Measurements from ENCODE around the gene STAT5A.

STAT5A gene

DNA sequence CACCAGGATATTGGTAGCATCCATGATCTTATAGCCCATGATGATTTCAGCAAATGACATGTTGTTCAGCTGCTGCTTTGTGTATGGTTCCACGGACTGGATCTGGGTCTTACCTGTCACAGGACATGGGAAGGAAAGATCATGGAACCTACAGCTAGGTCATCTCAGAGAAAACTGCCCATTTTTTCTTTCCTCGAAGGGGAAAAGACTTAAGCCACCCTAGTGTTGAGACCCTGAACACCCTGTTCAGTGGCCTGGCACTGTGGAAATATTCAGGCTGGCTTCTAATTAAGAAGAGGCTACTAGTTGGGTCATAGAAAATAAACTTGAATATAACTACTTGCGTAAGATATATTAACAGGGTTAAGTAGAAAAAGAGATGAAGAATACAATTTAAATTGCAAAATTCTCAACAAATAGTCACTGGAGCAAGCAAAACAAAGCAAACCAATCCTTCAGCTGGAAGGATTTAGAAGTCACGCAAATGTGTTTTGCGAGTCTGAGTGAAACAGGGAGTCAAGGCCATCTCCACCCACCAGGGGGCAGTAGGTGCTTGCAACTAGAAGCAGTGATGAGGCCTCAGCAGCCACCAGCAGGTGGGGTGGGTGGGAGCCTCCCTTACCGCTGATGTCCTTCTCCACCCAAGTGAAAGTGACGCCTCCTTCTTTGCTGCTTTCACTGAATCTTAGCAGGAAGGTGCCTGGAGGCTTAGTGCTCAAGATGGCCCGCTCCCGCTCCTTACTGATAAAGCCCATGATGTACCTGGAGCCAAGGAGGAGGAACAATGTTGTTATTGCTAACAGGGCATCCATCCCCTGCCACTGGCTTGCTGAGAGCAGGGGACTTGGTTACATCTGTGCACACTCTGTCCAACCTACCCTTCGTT, 34.3 kb downstream of the STAT5A start:
- in situ Hi-C loops (cut with HindIII; ENCODE audit: low sequenced_read_pairs) = no loop called here

- in situ Hi-C loops (cut with HindIII; ENCODE audit: low sequenced_read_pairs) = no loop called here
Observed at GRCh38 chr17:42323268-42323773, 35.0 kb downstream of the STAT5A start.

DNA sequence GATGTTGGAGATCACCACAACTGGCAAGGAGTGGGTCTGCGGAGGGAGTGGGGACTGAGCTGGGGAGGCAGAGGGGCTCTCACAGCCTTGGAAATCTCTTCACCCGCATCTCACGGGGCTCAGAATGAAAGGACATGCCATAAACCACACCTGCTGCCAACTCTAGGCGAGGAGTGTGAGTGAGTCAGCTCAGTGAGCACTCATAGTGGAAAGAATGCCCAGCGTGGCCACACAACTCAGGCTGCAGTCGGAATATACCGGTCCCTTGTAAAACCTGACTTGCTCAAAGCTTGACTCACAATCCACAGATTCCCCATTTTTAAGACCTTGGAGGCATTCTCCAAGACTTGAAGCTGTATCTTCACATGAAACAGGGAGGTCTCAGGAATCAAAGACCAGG, 36.7 kb downstream of the STAT5A start:
- in situ Hi-C loops (cut with HindIII; ENCODE audit: low sequenced_read_pairs) = no loop called here

DNA sequence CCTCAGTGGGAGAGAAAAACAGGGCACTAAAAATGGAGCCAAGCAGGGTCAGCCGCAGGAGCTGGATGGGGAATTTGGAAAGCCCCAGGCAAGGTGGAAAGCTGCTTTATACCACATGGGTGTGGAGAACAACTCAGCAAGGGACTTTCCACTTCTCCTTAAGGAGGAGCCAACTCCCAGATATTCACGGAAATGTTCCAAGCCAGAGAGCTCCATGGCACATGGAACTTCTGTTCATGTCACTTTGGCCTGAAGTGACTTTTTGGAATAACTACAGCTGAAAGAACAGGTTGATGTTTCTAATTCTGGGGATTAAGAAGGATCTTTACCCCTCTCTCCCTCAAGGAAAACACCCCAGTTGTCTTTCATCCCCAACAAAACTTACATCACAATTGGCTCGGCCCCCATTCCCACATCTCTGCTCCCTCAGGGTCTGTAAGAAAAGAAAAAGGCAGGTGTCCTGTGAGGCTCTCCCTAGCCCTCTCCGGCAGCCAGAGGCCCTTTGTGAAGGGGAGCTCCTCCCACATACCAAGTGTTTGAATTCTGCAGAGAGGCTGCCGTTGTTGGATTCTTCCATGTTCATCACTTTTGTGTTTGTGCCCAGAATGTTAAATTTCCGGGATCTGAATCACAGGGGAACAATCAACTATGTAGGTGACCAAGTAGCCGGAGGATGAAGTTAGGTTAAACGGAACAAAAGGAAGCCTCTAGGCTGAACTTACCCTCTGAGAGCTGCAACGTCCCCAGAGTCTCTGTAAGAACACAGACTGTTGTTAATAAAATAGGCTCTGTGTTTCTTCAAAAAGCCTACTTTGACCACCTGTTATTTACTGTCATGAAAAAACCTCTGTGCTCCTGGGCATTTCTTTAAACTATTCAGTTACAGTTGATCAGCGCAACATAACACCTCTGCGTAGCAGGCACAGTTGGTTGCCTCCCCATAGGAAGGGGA, 41.0 kb downstream of the STAT5A start:
- in situ Hi-C loops (cut with HindIII; ENCODE audit: low sequenced_read_pairs) = no loop called here

DNA sequence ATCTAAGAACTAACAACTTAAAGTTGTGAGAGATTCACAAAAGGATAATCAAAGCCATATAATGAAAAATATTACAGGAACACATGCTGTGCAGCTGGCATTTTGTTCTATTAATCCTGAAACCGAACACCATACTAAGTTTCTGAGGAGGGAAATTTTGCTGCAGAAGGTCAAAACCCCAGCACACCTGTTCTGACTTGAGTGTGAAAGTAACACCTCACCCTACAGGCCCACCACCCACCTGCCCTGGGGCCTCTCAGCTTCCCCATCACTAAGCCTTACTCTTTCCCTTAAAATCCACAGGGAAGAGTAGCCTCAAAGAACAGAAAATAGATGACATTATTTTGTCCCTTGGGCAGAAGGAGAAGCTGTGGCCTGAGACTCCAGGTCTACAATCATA, 44.8 kb downstream of the STAT5A start:
- in situ Hi-C loops (cut with HindIII; ENCODE audit: low sequenced_read_pairs) = no loop called here

- in situ Hi-C loops (cut with HindIII; ENCODE audit: low sequenced_read_pairs) = no loop called here
Observed at GRCh38 chr17:42334677-42335076, 46.4 kb downstream of the STAT5A start.

DNA sequence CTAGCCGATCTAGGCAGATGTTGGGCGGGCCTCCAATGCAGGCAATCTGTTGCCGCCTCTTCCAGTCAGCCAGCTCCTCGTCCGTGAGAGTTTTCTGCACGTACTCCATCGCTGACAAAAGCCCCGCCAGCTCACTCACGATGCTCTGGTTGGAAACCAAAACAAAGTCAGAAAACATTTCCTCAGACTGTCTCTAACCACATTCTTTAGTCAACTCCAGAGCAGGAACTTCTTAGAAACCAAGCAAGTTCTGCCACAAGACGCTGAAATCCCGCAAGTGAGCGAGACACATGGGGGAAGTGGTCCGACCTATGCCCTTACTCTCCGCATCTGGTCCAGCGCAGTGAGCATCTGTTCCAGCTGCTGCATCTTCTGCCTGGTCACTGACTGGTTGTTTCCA, 49.1 kb downstream of the STAT5A start:
- in situ Hi-C loops (cut with HindIII; ENCODE audit: low sequenced_read_pairs) = no loop called here

DNA sequence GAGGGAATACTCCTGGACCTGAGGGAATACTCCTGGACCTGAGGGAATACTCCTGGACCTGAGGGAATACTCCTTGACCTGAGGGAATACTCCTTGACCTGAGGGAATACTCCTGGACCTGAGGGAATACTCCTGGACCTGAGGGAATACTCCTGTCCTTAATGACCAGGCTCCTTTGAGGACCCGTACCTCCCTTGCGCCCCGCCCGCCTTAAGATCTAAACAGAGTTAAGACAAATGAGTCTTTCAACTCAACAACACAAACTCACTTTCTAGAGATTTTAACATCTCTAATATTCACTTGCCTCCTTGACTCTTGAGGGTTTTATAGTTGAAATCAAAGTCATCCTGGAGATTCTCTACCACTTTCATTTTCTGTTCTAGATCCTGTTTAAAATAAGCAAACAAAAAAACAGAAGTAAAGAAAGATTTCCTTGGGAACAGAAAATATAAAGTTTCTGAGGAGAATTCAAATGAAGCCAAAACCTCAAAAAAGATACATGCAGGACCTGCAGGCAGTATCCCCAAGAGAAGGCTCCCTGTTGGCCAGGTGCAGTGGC, 50.2 kb downstream of the STAT5A start:
- in situ Hi-C loops (cut with HindIII; ENCODE audit: low sequenced_read_pairs) = no loop called here

GRCh38 chr17:42339221-42339620, 50.9 kb downstream of the STAT5A start:
- in situ Hi-C loops (cut with HindIII; ENCODE audit: low sequenced_read_pairs) = no loop called here

DNA sequence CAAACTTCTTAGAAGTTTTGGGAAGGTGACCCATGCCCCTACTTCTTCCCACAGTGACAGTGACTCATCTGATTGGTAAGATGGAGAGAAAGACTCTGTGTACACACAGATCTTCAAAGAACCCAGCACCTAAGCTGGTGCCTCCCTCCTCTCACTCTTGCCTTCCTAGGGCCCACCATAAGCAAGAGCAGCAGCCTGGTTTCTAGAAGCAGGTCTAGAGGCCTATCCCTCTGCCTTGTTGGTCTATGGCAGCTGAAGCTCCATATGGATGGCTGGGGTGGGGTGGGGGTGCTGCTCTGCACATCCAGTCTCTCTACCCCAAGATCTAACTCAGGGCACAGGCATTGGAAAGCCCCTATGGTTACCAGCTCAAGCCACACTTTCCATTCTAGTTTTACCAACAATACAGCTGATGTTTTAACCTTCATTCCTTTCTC, 52.4 kb downstream of the STAT5A start:
- in situ Hi-C loops (cut with HindIII; ENCODE audit: low sequenced_read_pairs) = no loop called here

GRCh38 chr17:42341568-42341967, 53.3 kb downstream of the STAT5A start:
- in situ Hi-C loops (cut with HindIII; ENCODE audit: low sequenced_read_pairs) = no loop called here

- in situ Hi-C loops (cut with HindIII; ENCODE audit: low sequenced_read_pairs) = no loop called here
Observed at GRCh38 chr17:42342242-42343008, 54.1 kb downstream of the STAT5A start.

DNA sequence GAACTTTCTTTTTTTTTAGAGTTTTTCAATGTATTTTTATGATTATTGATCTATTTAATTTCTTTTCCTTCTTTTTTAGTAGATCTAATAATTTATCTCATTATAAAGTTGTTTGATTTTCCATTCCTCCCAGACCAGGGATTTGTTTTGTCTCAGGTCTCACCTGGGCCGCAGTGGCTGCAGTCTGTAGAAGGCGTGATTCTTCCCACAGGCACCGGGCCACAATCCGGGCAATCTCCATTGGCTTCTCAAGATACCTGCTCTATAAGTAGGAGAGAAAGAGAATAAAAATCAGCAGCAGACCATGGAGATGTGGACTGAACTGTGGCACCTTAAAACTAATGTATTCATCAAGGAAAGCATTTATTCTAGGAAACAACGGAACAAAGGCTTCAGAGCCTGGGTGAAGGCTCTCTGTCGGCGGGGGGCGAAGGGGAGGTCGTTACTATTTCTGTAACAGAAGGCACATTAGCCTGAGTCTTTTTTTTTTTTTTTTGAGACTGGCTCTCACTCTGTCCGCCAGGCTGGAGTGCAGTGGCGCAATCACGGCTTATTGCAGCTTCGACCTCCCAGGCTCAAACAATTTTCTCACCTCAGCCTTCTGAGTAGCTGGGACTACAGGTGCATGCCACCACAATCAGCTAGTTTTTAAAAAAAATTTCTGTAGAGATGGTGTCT, 57.2 kb downstream of the STAT5A start:
- in situ Hi-C loops (cut with HindIII; ENCODE audit: low sequenced_read_pairs) = no loop called here

GRCh38 chr17:42346481-42346880, 58.2 kb downstream of the STAT5A start:
- in situ Hi-C loops (cut with HindIII; ENCODE audit: low sequenced_read_pairs) = no loop called here

- in situ Hi-C loops (cut with HindIII; ENCODE audit: low sequenced_read_pairs) = no loop called here
Observed at GRCh38 chr17:42347198-42347597, 58.9 kb downstream of the STAT5A start.

DNA sequence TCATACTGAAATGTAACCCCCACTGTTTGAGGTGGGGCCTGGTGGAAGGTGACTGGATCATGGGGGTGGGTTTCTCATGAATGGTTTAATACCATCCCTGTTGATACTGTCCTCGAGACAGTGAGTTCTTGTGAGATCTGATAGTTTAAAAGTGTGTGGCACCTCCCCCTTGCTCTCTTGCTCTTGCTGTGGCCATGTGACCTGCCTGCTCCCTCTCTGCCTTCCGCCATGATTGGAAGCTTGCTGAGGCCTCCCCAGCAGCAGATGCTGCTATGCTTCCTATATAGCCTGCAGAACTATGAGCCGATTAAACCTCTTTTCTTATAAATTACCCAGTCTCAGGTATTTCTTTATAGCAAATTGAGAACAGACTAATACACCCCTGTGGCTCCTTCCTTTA, 59.3 kb downstream of the STAT5A start:
- in situ Hi-C loops (cut with HindIII; ENCODE audit: low sequenced_read_pairs) = no loop called here

DNA sequence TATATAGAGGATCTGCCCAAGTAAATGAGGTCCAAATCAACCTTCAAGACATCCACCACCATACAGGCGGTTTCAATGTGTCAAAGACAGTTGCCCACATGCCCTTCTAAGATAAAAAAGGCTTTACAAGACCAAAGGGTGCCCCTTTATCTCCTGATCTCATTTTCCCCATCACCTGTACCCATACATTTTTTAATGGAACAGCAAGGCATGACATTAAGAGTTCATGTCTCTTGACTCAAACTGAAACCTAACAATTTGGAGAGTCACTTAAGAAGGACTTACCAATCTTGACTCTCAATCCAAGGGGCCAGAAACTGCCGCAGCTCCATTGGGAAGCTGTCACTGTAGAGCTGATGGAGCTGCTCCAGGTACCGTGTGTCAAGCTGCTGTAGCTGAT, 59.8 kb downstream of the STAT5A start:
- in situ Hi-C loops (cut with HindIII; ENCODE audit: low sequenced_read_pairs) = no loop called here

DNA sequence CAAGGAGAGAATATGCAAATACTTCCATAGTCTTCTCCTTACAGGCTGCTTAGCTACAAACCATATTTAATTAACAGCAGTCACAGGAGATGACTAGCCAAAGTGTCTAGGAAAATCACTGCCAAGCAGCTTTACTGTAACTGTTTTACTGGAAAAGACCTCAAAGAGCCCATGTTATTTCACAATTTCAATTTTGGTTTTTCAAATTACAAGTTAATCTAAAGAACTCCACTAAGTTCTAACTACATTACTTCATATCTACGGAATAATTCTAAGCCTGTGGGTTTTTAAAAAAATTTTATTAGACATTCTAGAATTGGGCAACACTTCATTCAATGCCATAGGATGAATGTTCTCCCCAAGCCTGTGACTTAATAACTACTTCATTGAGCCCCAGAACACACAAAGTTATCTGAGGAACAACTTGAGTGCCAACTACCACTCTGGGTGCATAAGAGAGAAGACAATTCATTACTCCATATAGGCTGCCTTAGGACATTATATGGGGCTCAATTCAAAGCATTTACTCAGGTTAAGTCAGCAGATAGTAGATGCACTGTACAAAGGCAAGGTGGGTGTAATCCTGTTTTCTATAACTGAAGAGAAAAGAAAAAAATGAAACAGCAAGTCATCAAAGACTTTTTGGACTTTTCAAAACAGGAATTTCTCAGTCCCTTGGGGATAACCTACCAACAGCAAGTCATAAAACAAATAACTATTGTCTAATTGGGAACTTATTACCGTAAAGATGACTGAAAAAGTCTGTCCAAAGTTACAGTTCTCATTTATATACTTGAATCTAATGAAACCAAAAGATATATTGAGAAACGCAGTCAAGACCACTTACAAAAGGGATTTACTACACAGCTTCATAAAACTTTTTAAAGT, 66.9 kb downstream of the STAT5A start:
- in situ Hi-C loops (cut with HindIII; ENCODE audit: low sequenced_read_pairs) = no loop called here

DNA sequence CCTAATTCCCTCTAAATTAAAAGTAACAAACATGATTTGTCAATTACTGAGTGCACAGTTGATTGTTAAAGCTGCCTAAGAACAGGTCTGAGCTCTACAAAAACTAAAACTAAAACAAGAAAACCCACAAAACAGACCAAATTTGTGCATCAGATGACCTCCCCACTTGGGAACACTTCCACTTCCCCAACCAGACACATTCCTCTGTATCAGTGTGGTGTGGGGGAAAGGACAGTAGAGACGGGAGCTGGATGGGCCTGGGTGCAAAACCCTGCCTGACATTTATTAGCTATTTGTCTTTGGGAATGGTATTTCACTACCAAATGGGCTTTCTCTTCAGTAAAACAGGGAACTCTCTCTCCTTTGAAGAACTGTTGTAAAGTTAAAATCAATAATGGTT, 70.1 kb downstream of the STAT5A start:
- in situ Hi-C loops (cut with HindIII; ENCODE audit: low sequenced_read_pairs) = no loop called here

All from endothelial cell of hepatic sinusoid (primary cell).